ENCODE data around the gene MRPL2. TPM values are rescaled to one million over a fixed set of nuclear protein-coding genes. Genes with fewer than 3 reads are reported as not detected.

The MRPL2 gene
- polyA plus RNA-seq, 1 donor (not counting 4 experiments of a cell fraction or from before 2014, with no cell fraction given) = 27.4 TPM

DNA sequence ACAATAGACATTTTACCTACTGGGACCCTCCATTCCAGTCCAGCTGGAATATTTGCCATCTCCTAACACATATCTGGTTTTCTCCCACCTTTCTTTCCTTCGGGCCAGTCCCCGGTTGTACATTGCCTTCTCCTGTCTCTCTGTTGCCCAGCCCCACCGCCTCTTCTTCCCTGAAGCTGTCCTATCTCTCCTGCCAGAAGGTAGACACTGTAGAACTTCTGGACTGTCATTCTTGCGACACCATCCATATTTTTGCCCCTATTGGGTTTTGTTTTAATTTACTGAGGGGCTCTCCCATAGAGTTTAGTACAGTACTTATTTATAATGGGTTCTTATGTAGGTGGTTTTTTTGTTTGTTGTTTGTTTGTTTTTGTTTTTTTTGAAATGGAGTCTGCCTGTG, 21.8 kb upstream of the MRPL2 start:
- TF ChIP-seq, protein P1, sequence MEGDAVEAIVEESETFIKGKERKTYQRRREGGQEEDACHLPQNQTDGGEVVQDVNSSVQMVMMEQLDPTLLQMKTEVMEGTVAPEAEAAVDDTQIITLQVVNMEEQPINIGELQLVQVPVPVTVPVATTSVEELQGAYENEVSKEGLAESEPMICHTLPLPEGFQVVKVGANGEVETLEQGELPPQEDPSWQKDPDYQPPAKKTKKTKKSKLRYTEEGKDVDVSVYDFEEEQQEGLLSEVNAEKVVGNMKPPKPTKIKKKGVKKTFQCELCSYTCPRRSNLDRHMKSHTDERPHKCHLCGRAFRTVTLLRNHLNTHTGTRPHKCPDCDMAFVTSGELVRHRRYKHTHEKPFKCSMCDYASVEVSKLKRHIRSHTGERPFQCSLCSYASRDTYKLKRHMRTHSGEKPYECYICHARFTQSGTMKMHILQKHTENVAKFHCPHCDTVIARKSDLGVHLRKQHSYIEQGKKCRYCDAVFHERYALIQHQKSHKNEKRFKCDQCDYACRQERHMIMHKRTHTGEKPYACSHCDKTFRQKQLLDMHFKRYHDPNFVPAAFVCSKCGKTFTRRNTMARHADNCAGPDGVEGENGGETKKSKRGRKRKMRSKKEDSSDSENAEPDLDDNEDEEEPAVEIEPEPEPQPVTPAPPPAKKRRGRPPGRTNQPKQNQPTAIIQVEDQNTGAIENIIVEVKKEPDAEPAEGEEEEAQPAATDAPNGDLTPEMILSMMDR (optimal IDR thresholded peaks at IDR 0.05 in 1 of 3, IDR thresholded peaks at IDR 0.05 in 1 of 3, conservative IDR thresholded peaks at IDR 0.05 in 1 of 3; ENCODE audit: extremely low read depth in 1 of 3, insufficient read depth in 2 of 3, low read length in 3 of 3) = no peak
- no peak for TF ChIP-seq EZH2 (IDR thresholded peaks at IDR 0.05; ENCODE audit: low read length)
- no peak overlapping the region for H3K27ac ChIP-seq (ENCODE audit: control insufficient read depth, insufficient read depth, low read length)
- H3K4me2 ChIP-seq (ENCODE audit: control insufficient read depth, extremely low read depth, insufficient read depth, low read depth, low read length) = no peak overlapping the region
- H3K9ac ChIP-seq (ENCODE audit: control insufficient read depth, extremely low read depth, insufficient read depth, low read length) = no peak overlapping the region
- no peaks in the 10 kb centered on the region for H3K9me3 ChIP-seq (ENCODE audit: control insufficient read depth, low read depth, low read length)
- H2AFZ ChIP-seq (ENCODE audit: control insufficient read depth, low read length) = no peak overlapping the region
- H3K27me3 ChIP-seq (ENCODE audit: control insufficient read depth, extremely low read depth, insufficient read depth, low read length) = no peaks in the 10 kb centered on the region
- dilution Hi-C loops (cut with MboI; ENCODE audit: extremely low pct_ligation_motif_present, low sequenced_read_pairs) = no loop called here
- H3K79me2 ChIP-seq (ENCODE audit: control insufficient read depth, insufficient read depth, low read length) = peaks cover 92% of the 10 kb centered on the region
- H3K36me3 ChIP-seq (ENCODE audit: control insufficient read depth in 2 of 2, extremely low read depth in 1 of 2, insufficient read depth in 2 of 2, low read length in 2 of 2) = peaks cover 0 to 3% of the 10 kb centered on the region in 2 experiments
- no peak overlapping the region for H3K4me3 ChIP-seq (ENCODE audit: control insufficient read depth in 2 of 3, extremely low read depth in 1 of 3, insufficient read depth in 2 of 3, low read depth in 1 of 3, low read length in 3 of 3)
- no peaks in the 10 kb centered on the region for H4K20me1 ChIP-seq (ENCODE audit: control insufficient read depth, extremely low read depth, insufficient read depth, low read length)
- no peaks in the 10 kb centered on the region for H3K9me1 ChIP-seq (ENCODE audit: control insufficient read depth, extremely low read depth, insufficient read depth, low read length)
- peaks cover 14% of the 10 kb centered on the region for H3K4me1 ChIP-seq (ENCODE audit: control insufficient read depth, extremely low read depth, insufficient read depth, low read length)
- DNase-seq (ENCODE audit: low read depth, low spot score) (no peak), FAIRE-seq (no peak)

DNA sequence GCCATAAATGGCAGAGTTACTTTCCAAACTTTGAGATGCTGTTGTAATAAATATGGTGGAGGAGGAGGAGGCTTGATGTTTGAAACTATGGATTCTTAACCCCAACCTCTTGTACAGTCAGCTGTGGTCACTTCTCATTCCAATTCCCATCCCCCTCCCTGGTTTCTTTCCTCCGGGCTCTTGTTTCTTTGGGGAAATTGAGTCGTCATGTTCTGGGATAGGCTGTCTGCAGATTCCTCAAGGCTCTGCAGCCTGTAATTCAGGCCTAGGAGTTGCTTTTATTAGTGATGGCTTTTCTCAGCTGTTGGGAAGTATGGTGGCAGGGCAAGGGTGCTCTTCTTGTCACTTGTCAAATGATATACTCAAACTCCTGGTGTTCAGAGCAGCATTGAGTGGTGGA, 19.5 kb upstream of the MRPL2 start:
- dilution Hi-C loops (cut with MboI; ENCODE audit: extremely low pct_ligation_motif_present, low sequenced_read_pairs) = no loop called here
- no peak overlapping the region for H3K9ac ChIP-seq (ENCODE audit: control insufficient read depth, extremely low read depth, insufficient read depth, low read length)

More for the DNA sequence above, 19.5 kb upstream of the MRPL2 start:
- Histone ChIP-seq H3K27ac (ENCODE audit: control insufficient read depth, insufficient read depth, low read length) (no peak overlapping the region), H3K4me1 (ENCODE audit: control insufficient read depth, extremely low read depth, insufficient read depth, low read length) (peaks cover 14% of the 10 kb centered on the region), H3K9me1 (ENCODE audit: control insufficient read depth, extremely low read depth, insufficient read depth, low read length) (no peaks in the 10 kb centered on the region), H3K36me3 (ENCODE audit: control insufficient read depth in 2 of 2, extremely low read depth in 1 of 2, insufficient read depth in 2 of 2, low read length in 2 of 2) (peaks cover 0 to 3% of the 10 kb centered on the region in 2 experiments), H3K27me3 (ENCODE audit: control insufficient read depth, extremely low read depth, insufficient read depth, low read length) (no peaks in the 10 kb centered on the region), H3K4me3 (ENCODE audit: control insufficient read depth in 2 of 3, extremely low read depth in 1 of 3, insufficient read depth in 2 of 3, low read depth in 1 of 3, low read length in 3 of 3) (no peak overlapping the region), H3K79me2 (ENCODE audit: control insufficient read depth, insufficient read depth, low read length) (peaks cover 72% of the 10 kb centered on the region), H2AFZ (ENCODE audit: control insufficient read depth, low read length) (no peak overlapping the region), H4K20me1 (ENCODE audit: control insufficient read depth, extremely low read depth, insufficient read depth, low read length) (no peaks in the 10 kb centered on the region), H3K9me3 (ENCODE audit: control insufficient read depth, low read depth, low read length) (no peaks in the 10 kb centered on the region), H3K4me2 (ENCODE audit: control insufficient read depth, extremely low read depth, insufficient read depth, low read depth, low read length) (peak overlapping the region; percentile 89)
- FAIRE-seq = no peak
- TF ChIP-seq, protein P1 (optimal IDR thresholded peaks at IDR 0.05 in 1 of 3, IDR thresholded peaks at IDR 0.05 in 1 of 3, conservative IDR thresholded peaks at IDR 0.05 in 1 of 3; ENCODE audit: extremely low read depth in 1 of 3, insufficient read depth in 2 of 3, low read length in 3 of 3) = no peak
- TF ChIP-seq EZH2 (IDR thresholded peaks at IDR 0.05; ENCODE audit: low read length) = no peak
- no peak for DNase-seq (ENCODE audit: low read depth, low spot score)
